Chondrocyte (in vitro differentiated cells): ENCODE measurements around the gene FRMD3. TPM values are rescaled to one million over a fixed set of nuclear protein-coding genes. Genes with fewer than 3 reads are reported as not detected.

Experiments used
- DNase-seq: peaks from one replicate; pipeline ENCODE4 v3.0.0; 2021; ENCODE audit warnings: mixed read lengths, low spot score
- H3K27ac Mint-ChIP-seq: one replicate; pipeline ENCODE4 v1.8.0; 2021; ENCODE audit warnings: mild to moderate bottlenecking, moderate library complexity, mixed read lengths; ENCODE audit not compliant: unreplicated experiment
- H3K27me3 Mint-ChIP-seq: 2 replicates; pipeline ENCODE4 v1.8.0; 2021; ENCODE audit warnings: low read depth, mixed read lengths
- H3K36me3 Mint-ChIP-seq: 2 replicates; pipeline ENCODE4 v1.8.0; 2021; ENCODE audit warnings: low read depth, mixed read lengths
- H3K4me1 Mint-ChIP-seq: 2 replicates; pipeline ENCODE4 v1.8.0; 2021; ENCODE audit warnings: low read depth, mild to moderate bottlenecking, mixed read lengths
- H3K4me3 Mint-ChIP-seq: one replicate; pipeline ENCODE4 v1.8.0; 2021; ENCODE audit warnings: mild to moderate bottlenecking, moderate library complexity, mixed read lengths; ENCODE audit not compliant: unreplicated experiment
- H3K9me3 Mint-ChIP-seq: 2 replicates; pipeline ENCODE4 v1.8.0; 2021; ENCODE audit warnings: low read depth, mixed read lengths
- total RNA-seq: library from RNA; stranded (reverse); gene quantifications from 3 replicates; pipeline ENCODE4 v1.2.1, GENCODE V29; 2021
- TF ChIP-seq, protein P1 (sequence below): fragments of 200-600 bp; sonication (generic); IDR thresholded peaks from 2 replicates; pipeline ENCODE4 v1.5.0; 2021; ENCODE audit warnings: antibody characterized with exemption, mild to moderate bottlenecking, moderate library complexity

FRMD3 gene
- total RNA-seq, 1 donor from 2014 or later, result 1.1 TPM

DNA sequence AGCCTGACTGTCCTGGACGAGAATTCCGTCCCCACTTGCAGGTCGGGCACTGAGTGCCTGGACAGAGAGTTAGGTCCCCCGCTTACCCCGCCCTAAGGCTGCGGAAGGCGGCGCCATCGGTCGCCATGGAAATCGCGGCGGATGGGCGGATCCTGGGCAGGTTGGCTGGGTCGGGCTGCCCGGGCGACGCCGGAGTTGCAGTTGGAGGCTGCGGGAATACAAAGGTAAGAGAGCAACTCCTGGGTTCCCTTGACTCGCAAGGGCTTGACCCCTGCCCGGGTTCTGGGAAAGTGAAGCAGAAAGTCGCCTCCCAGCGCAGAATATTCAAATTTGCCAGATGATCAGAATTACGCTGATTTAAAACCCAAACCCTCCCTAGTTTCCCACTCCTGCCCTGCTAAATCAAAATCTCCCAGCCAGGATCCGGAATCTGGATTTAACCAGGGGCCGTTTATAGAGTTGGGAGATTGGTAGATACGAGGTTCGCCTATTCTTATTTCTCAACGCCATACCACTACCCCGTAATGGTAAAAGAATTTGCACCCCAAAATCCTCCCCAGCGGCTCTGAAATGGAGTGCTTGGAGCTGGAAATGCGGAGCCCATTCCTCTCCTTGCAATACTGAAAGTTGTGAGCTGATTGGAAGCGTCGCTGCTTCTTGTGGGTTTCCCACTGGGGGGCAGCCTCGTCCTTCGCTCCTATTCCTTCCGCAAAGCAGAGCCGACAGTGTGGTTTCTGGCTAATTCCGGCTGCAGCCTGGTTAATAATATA, 318.9 kb downstream of the FRMD3 start:
- Mint-ChIP-seq H3K9me3 (no peaks in the 10 kb centered on the region), H3K4me3 (peak overlapping the region; percentile 83), H3K36me3 (peaks cover 2% of the 10 kb centered on the region), H3K27ac (peak overlapping the region; percentile 79), H3K4me1 (peaks cover 4% of the 10 kb centered on the region), H3K27me3 (peaks cover 3% of the 10 kb centered on the region)
- no peak for DNase-seq
- TF ChIP-seq, protein P1, sequence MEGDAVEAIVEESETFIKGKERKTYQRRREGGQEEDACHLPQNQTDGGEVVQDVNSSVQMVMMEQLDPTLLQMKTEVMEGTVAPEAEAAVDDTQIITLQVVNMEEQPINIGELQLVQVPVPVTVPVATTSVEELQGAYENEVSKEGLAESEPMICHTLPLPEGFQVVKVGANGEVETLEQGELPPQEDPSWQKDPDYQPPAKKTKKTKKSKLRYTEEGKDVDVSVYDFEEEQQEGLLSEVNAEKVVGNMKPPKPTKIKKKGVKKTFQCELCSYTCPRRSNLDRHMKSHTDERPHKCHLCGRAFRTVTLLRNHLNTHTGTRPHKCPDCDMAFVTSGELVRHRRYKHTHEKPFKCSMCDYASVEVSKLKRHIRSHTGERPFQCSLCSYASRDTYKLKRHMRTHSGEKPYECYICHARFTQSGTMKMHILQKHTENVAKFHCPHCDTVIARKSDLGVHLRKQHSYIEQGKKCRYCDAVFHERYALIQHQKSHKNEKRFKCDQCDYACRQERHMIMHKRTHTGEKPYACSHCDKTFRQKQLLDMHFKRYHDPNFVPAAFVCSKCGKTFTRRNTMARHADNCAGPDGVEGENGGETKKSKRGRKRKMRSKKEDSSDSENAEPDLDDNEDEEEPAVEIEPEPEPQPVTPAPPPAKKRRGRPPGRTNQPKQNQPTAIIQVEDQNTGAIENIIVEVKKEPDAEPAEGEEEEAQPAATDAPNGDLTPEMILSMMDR, result peak; percentile 83

DNA sequence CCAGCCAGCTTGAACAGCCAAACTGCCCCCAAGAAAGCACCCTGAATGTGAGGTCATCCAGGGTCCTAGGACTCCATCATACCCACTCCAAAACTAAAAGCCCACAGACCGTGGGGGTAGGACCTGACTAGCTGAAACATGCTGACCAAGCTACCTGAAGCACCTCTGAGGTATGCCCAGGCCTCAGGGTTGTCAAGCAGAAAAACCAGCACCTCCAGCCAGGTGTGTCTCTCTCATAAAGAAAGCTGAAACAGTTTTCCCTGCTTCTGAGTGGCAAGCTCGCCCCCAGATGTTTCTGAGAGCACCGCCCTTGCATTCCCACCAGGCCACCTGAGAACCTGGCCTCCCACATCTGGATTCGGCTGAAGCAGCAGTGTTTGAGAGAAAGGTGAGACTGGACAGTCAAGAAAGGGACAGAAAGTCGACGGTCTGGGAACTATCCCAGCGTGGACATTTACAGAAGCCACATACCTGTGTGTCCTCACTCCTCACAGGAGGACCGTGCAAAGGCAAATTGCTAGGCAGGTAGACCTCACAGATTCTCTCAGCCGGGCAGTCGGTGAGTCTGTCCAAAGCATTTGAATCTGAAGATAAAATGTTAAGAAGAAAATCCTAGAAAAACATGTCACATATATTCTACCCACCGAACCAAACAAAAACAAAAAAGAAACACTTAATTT, 319.6 kb downstream of the FRMD3 start:
- Mint-ChIP-seq H3K4me1 (peaks cover 4% of the 10 kb centered on the region), H3K27me3 (peaks cover 3% of the 10 kb centered on the region), H3K36me3 (peaks cover 2% of the 10 kb centered on the region), H3K27ac (no peak overlapping the region), H3K4me3 (peak overlapping the region; percentile 83), H3K9me3 (no peaks in the 10 kb centered on the region)
- TF ChIP-seq, protein P1, result no peak
- DNase-seq, result no peak

DNA sequence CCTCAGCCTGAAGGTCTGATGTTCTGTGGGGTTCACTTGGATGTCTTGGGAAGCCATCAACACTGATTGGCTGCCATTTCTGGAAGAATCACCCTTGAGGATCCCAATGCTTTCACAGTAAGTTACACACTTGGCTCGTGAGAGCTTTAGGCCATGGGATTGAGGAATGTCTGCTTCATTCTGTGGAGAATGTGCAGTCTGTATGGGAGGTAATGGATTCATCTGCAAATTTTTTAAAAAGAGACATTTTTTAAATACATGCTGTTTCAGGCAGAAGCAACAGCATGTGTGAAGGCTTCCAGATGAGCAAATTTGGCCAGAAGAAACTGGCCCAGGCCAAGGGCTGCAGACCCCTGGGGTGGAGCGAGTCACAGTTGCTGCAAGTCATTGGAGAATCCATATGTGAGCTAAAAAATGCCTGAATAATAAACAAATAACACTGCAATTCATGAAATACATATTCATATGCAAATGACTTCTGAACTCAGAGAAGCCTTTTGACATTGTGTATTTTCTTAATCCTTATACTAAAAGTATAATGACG, 328.9 kb downstream of the FRMD3 start:
- DNase-seq, result no peak
- H3K9me3 Mint-ChIP-seq, result no peaks in the 10 kb centered on the region
- peaks cover 4% of the 10 kb centered on the region for H3K27me3 Mint-ChIP-seq
- TF ChIP-seq, protein P1, result no peak
- H3K4me3 Mint-ChIP-seq, result no peak overlapping the region
- H3K4me1 Mint-ChIP-seq, result peaks cover 4% of the 10 kb centered on the region
- no peaks in the 10 kb centered on the region for H3K36me3 Mint-ChIP-seq
- no peak overlapping the region for H3K27ac Mint-ChIP-seq

DNA sequence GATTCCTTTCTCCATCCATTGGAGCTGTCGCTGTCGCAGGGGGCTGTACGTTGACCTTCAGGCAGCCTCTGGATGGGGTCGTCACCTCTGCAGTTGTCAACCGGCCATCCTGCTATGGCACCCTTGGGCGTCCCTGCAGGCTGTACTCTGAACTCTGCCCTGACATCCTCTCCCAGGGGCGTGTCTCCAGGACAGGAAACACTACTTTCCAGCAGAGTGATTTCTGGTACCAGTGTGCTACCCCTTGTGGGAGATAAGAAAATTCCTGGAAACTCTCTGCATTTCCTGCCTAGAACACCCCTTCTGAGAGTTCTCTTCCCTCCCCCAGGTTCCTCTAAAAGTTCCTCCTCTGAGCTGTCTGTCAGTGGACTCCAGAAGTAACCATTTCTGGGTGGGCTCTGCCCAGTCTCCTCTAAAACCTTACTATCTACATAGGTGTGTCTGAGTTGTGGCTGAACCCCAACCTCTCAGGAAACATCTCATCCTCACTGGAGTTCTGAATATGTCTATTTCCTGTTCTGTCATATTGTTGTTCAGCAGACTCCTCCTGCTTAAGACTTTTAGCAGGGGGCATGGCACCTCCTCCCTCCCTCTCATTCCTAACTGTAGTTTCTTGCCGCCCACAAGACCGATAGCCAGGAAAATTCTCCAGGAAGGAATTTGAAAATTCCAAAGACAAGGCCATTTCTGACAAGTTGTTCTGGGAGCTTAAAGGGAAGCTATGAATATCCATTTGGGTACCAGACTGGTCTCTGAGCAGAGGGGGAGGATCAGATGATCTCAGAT, 329.9 kb downstream of the FRMD3 start:
- H3K27ac Mint-ChIP-seq, result no peak overlapping the region
- no peaks in the 10 kb centered on the region for H3K36me3 Mint-ChIP-seq
- H3K27me3 Mint-ChIP-seq, result peaks cover 4% of the 10 kb centered on the region
- H3K4me1 Mint-ChIP-seq, result peaks cover 4% of the 10 kb centered on the region
- TF ChIP-seq, protein P1, result no peak
- DNase-seq, result no peak
- no peaks in the 10 kb centered on the region for H3K9me3 Mint-ChIP-seq
- no peak overlapping the region for H3K4me3 Mint-ChIP-seq

DNA sequence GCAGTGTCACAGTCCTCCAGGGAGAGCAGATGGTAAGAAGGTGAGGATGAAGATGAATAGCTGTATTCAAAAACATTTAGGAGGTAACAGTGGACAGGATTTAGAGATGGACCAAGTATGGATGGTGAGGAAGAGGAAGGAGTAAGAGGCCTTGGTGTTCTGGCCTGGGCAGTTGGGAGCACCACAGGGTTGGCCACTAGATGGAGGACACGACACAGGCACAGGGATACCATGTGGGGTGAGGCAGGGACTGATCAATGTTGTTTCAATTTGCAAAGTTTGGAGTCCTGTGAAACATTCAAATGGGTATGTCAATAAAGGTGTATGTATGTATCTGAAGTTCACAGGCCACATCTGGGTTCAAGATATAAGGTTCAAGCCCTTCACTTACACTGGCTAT, 334.2 kb downstream of the FRMD3 start:
- H3K9me3 Mint-ChIP-seq, result no peaks in the 10 kb centered on the region
- H3K4me3 Mint-ChIP-seq, result no peak overlapping the region
- no peaks in the 10 kb centered on the region for H3K36me3 Mint-ChIP-seq
- no peak overlapping the region for H3K27ac Mint-ChIP-seq
- H3K27me3 Mint-ChIP-seq, result peaks cover 5% of the 10 kb centered on the region
- TF ChIP-seq, protein P1, result no peak
- peaks cover 4% of the 10 kb centered on the region for H3K4me1 Mint-ChIP-seq
- no peak for DNase-seq
